ENCODE measurements around the gene SLC36A1.

SLC36A1 gene

GRCh38 chr5:151451626-151452520 is 4.5 kb downstream of the SLC36A1 start:
- peak; percentile 82 for DNase-seq (ENCODE audit: low read depth)
- no peak overlapping the region for H3K4me3 ChIP-seq (ENCODE audit: low read depth, low read length)
- no peak for TF ChIP-seq CTCF (IDR thresholded peaks at IDR 0.05; ENCODE audit: insufficient read depth, low read depth, low read length, missing control alignments)

GRCh38 chr5:151454166-151454565 is 6.8 kb downstream of the SLC36A1 start:
- no peak overlapping the region for H3K4me3 ChIP-seq (ENCODE audit: low read depth, low read length)
- no peak for DNase-seq (ENCODE audit: low read depth)
- TF ChIP-seq CTCF (IDR thresholded peaks at IDR 0.05; ENCODE audit: insufficient read depth, low read depth, low read length, missing control alignments) = no peak

- TF ChIP-seq CTCF (IDR thresholded peaks at IDR 0.05; ENCODE audit: insufficient read depth, low read depth, low read length, missing control alignments) = no peak
- no peak for DNase-seq (ENCODE audit: low read depth)
- no peak overlapping the region for H3K4me3 ChIP-seq (ENCODE audit: low read depth, low read length)
Measured at GRCh38 chr5:151454889-151455288, 7.5 kb downstream of the SLC36A1 start.

GRCh38 chr5:151456321-151456940 is 9.0 kb downstream of the SLC36A1 start:
- no peak for TF ChIP-seq CTCF (IDR thresholded peaks at IDR 0.05; ENCODE audit: insufficient read depth, low read depth, low read length, missing control alignments)
- DNase-seq (ENCODE audit: low read depth) = no peak
- H3K4me3 ChIP-seq (ENCODE audit: low read depth, low read length) = no peak overlapping the region

GRCh38 chr5:151458314-151458713 is 10.9 kb downstream of the SLC36A1 start:
- DNase-seq (ENCODE audit: low read depth) = no peak
- H3K4me3 ChIP-seq (ENCODE audit: low read depth, low read length) = no peak overlapping the region
- TF ChIP-seq CTCF (IDR thresholded peaks at IDR 0.05; ENCODE audit: insufficient read depth, low read depth, low read length, missing control alignments) = no peak

GRCh38 chr5:151459680-151460324 is 12.4 kb downstream of the SLC36A1 start:
- no peak for TF ChIP-seq CTCF (IDR thresholded peaks at IDR 0.05; ENCODE audit: insufficient read depth, low read depth, low read length, missing control alignments)
- H3K4me3 ChIP-seq (ENCODE audit: low read depth, low read length) = no peak overlapping the region
- DNase-seq (ENCODE audit: low read depth) = no peak

Measured in GM12865 (cell line).